ENCODE data around the gene PRUNE2.

- TF ChIP-seq, protein P1, sequence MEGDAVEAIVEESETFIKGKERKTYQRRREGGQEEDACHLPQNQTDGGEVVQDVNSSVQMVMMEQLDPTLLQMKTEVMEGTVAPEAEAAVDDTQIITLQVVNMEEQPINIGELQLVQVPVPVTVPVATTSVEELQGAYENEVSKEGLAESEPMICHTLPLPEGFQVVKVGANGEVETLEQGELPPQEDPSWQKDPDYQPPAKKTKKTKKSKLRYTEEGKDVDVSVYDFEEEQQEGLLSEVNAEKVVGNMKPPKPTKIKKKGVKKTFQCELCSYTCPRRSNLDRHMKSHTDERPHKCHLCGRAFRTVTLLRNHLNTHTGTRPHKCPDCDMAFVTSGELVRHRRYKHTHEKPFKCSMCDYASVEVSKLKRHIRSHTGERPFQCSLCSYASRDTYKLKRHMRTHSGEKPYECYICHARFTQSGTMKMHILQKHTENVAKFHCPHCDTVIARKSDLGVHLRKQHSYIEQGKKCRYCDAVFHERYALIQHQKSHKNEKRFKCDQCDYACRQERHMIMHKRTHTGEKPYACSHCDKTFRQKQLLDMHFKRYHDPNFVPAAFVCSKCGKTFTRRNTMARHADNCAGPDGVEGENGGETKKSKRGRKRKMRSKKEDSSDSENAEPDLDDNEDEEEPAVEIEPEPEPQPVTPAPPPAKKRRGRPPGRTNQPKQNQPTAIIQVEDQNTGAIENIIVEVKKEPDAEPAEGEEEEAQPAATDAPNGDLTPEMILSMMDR (IDR thresholded peaks at IDR 0.05): no peak
- TF ChIP-seq POLR2A (IDR thresholded peaks at IDR 0.05): no peak
- TF ChIP-seq POLR2AphosphoS5 (IDR thresholded peaks at IDR 0.05): no peak
- TF ChIP-seq EP300 (IDR thresholded peaks at IDR 0.05): no peak
Observed at GRCh38 chr9:76634356-76635054, 271.4 kb downstream of the PRUNE2 start.

Data from upper lobe of left lung (tissue), 4 donors.